Neural progenitor cell (in vitro differentiated cells): ENCODE measurements around the gene RAD51B. TPM values are rescaled to one million over a fixed set of nuclear protein-coding genes. Genes with fewer than 3 reads are reported as not detected.

Source experiments
- DNase-seq: peaks from one replicate; pipeline ENCODE4 v3.0.0-alpha.2; 2016; ENCODE audit warnings: low spot score
- H2AFZ ChIP-seq: fragments of 200-600 bp; sonication (generic); replicated peaks from 2 replicates; pipeline ENCODE4 v1.6.1; 2016; ENCODE audit warnings: antibody characterized with exemption
- H3F3A ChIP-seq: fragments of 200-600 bp; sonication (generic); 2 replicates; pipeline ENCODE4 v1.6.1; 2016; ENCODE audit warnings: antibody characterized with exemption, low read depth
- H3K27ac ChIP-seq: fragments of 200-600 bp; sonication (generic); 2 replicates; pipeline ENCODE4 v1.5.1; 2016; ENCODE audit warnings: mild to moderate bottlenecking
- H3K27me3 ChIP-seq: fragments of 200-600 bp; sonication (generic); 2 replicates; pipeline ENCODE4 v1.6.1; 2016; ENCODE audit warnings: mild to moderate bottlenecking, moderate library complexity
- H3K36me3 ChIP-seq: fragments of 200-600 bp; sonication (generic); 2 replicates; pipeline ENCODE4 v1.5.1; 2016
- H3K4me1 ChIP-seq: fragments of 200-600 bp; sonication (generic); 2 replicates; pipeline ENCODE4 v1.6.1; 2016; ENCODE audit warnings: mixed run types
- H3K4me2 ChIP-seq: fragments of 200-600 bp; sonication (generic); 2 replicates; pipeline ENCODE4 v1.6.1; 2016
- H3K4me3 ChIP-seq: fragments of 200-600 bp; sonication (generic); 2 replicates; pipeline ENCODE4 v1.5.1; 2016
- H3K79me2 ChIP-seq: fragments of 200-600 bp; sonication (generic); 2 replicates; pipeline ENCODE4 v1.6.1; 2016; ENCODE audit warnings: low read depth
- H3K9ac ChIP-seq: fragments of 200-600 bp; sonication (generic); 2 replicates; pipeline ENCODE4 v1.6.1; 2016
- H3K9me3 ChIP-seq: fragments of 200-600 bp; sonication (generic); 2 replicates; pipeline ENCODE4 v1.5.1; 2016; ENCODE audit warnings: low read depth
- H4K20me1 ChIP-seq: fragments of 200-600 bp; sonication (generic); 2 replicates; pipeline ENCODE4 v1.6.1; 2016; ENCODE audit warnings: low read depth
- H3K27ac Mint-ChIP-seq: 3 replicates; pipeline ENCODE4 v1.8.0; 2021; ENCODE audit warnings: mixed read lengths
- H3K27me3 Mint-ChIP-seq: 2 replicates; pipeline ENCODE4 v1.8.0; 2022; ENCODE audit warnings: low read depth, mild to moderate bottlenecking, inconsistent platforms, moderate library complexity, mixed read lengths; ENCODE audit not compliant: insufficient read depth
- H3K36me3 Mint-ChIP-seq: 3 replicates; pipeline ENCODE4 v1.8.0; 2021; ENCODE audit warnings: mixed read lengths
- H3K4me1 Mint-ChIP-seq: 3 replicates; pipeline ENCODE4 v1.8.0; 2021; ENCODE audit warnings: mixed read lengths
- H3K4me3 Mint-ChIP-seq: 3 replicates; pipeline ENCODE4 v1.8.0; 2021; ENCODE audit warnings: mild to moderate bottlenecking, moderate library complexity, mixed read lengths
- H3K9me3 Mint-ChIP-seq: 3 replicates; pipeline ENCODE4 v1.8.0; 2020; ENCODE audit warnings: mixed read lengths
- EZH2 ChIP-seq: fragments of 200-600 bp; sonication (generic); IDR thresholded peaks from 2 replicates; pipeline ENCODE4 v1.6.1; 2017; ENCODE audit warnings: antibody characterized with exemption, mild to moderate bottlenecking, moderate library complexity
- EZH2phosphoT487 ChIP-seq: fragments of 200-600 bp; sonication (generic); IDR thresholded peaks from 2 replicates; pipeline ENCODE4 v1.6.1; 2017; ENCODE audit warnings: antibody characterized with exemption
- total RNA-seq: library from RNA; depleted of rRNA; stranded (reverse); fragments of >200 nt; gene quantifications from 2 replicates; pipeline ENCODE4 v1.2.3, GENCODE V29; 2015; ENCODE audit warnings: low replicate concordance
- TF ChIP-seq, protein P1 (sequence below): fragments of 200-600 bp; sonication (generic); IDR thresholded peaks from 2 replicates; pipeline ENCODE4 v1.5.1; 2017; ENCODE audit warnings: antibody characterized with exemption, mild to moderate bottlenecking

The RAD51B gene
- total RNA-seq, 1 donor from 2014 or later: 50.5 TPM

DNA sequence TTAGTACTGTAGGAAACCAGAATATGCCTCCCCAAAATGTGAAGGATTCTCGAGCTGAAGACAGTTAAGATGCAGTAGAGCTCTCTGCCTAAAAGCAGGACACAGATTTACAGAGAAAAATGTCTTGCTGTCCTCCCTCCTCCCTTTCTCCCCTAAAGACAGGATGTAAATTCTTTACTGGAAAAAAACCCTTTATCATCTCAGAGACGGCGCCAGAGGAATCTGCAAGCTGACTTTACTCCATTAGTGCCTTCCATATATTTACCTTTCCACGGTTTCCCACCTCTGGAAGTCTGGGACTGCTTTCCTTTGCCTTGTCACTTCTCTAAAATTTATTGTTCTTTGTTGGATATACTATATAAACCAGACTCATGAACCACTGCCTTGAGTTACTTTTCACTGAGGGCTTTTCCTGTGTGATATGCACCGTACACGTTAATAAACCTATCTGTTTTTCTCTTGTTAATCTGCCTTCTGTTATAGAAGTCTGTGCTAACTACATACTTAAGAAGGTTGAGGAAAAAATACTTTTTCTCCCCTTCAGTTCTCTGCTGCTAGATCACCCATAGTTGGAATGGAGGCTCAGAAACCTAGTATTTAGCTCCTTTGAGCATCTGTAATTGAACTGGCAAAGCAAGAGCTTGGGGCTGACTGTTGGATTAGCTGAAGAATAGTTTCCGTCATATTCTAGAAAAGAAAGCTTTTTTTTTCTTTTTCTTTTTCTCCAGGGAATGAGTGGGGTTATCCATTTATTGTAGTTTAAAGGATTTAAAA is 99.9 kb downstream of the RAD51B start:
- no peak overlapping the region for H2AFZ ChIP-seq
- H3K9ac ChIP-seq: no peak overlapping the region
- no peak overlapping the region for H3K27ac ChIP-seq
- H3F3A ChIP-seq: no peaks in the 10 kb centered on the region
- H3K27ac Mint-ChIP-seq: no peak overlapping the region
- H3K9me3 Mint-ChIP-seq: peaks cover 3% of the 10 kb centered on the region
- H3K27me3 ChIP-seq: no peaks in the 10 kb centered on the region
- H3K4me2 ChIP-seq: peak overlapping the region; percentile 45
- H3K4me1 ChIP-seq: peaks cover 15% of the 10 kb centered on the region
- H3K4me3 ChIP-seq: no peak overlapping the region
- no peaks in the 10 kb centered on the region for H3K79me2 ChIP-seq
- no peaks in the 10 kb centered on the region for H3K36me3 ChIP-seq
- peaks cover 7% of the 10 kb centered on the region for H3K36me3 Mint-ChIP-seq
- no peak for TF ChIP-seq EZH2phosphoT487
- no peak for TF ChIP-seq EZH2
- TF ChIP-seq, protein P1, sequence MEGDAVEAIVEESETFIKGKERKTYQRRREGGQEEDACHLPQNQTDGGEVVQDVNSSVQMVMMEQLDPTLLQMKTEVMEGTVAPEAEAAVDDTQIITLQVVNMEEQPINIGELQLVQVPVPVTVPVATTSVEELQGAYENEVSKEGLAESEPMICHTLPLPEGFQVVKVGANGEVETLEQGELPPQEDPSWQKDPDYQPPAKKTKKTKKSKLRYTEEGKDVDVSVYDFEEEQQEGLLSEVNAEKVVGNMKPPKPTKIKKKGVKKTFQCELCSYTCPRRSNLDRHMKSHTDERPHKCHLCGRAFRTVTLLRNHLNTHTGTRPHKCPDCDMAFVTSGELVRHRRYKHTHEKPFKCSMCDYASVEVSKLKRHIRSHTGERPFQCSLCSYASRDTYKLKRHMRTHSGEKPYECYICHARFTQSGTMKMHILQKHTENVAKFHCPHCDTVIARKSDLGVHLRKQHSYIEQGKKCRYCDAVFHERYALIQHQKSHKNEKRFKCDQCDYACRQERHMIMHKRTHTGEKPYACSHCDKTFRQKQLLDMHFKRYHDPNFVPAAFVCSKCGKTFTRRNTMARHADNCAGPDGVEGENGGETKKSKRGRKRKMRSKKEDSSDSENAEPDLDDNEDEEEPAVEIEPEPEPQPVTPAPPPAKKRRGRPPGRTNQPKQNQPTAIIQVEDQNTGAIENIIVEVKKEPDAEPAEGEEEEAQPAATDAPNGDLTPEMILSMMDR: no peak
- H3K4me3 Mint-ChIP-seq: no peak overlapping the region
- H4K20me1 ChIP-seq: no peaks in the 10 kb centered on the region
- no peaks in the 10 kb centered on the region for H3K27me3 Mint-ChIP-seq
- no peak for DNase-seq
- H3K4me1 Mint-ChIP-seq: no peaks in the 10 kb centered on the region
- no peaks in the 10 kb centered on the region for H3K9me3 ChIP-seq

DNA sequence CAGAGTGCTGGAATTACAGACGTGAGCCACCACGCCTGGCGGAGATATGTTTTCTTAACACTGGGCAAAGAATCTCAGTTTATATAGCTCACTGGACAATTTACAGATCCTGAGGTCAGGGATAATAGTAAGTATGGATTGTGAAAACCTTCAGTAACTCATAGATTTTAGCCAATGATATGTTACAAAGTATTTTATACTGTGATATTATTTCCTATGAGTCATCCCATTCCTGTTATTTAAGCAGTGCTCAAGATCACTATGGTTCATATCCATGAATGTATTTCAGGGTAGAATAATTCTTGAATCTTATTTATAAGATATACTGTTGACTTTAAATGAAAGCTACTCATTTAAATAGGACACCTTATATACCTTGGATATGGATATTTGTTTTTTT is 107.2 kb downstream of the RAD51B start:
- Mint-ChIP-seq H3K9me3 (peaks cover 47% of the 10 kb centered on the region), H3K4me1 (no peaks in the 10 kb centered on the region), H3K27me3 (peaks cover 2% of the 10 kb centered on the region), H3K4me3 (no peak overlapping the region), H3K27ac (no peak overlapping the region), H3K36me3 (peaks cover 23% of the 10 kb centered on the region)
- no peaks in the 10 kb centered on the region for H3K4me1 ChIP-seq
- peaks cover 18% of the 10 kb centered on the region for H3K9me3 ChIP-seq
- H4K20me1 ChIP-seq: no peaks in the 10 kb centered on the region
- H3K27ac ChIP-seq: no peak overlapping the region
- H3K27me3 ChIP-seq: no peaks in the 10 kb centered on the region
- H2AFZ ChIP-seq: no peak overlapping the region
- TF ChIP-seq EZH2 (no peak), EZH2phosphoT487 (no peak)
- TF ChIP-seq, protein P1: no peak
- H3K9ac ChIP-seq: no peak overlapping the region
- no peak overlapping the region for H3K4me2 ChIP-seq
- H3K36me3 ChIP-seq: no peaks in the 10 kb centered on the region
- no peak for DNase-seq
- no peaks in the 10 kb centered on the region for H3K79me2 ChIP-seq
- H3K4me3 ChIP-seq: no peak overlapping the region
- no peaks in the 10 kb centered on the region for H3F3A ChIP-seq

DNA sequence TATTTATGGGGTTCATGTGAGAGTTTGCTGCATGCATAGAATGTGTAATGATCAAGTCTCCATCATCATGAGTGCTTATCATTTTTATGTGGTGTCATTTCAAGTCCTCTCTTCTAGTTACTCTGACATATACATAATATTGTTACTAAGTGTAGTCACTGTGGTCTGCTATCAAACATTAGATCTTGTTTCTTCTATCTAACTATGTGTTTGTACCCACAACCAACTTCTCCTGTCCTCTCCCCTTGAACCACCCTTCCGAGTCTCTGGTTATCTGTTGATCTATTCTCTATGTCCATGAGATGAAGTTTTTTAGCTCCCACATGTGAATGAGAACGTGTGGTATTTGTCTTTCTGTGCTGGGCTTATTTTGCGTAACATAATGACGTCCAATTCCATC is 107.7 kb downstream of the RAD51B start:
- H3K79me2 ChIP-seq: no peaks in the 10 kb centered on the region
- no peaks in the 10 kb centered on the region for H3K27me3 ChIP-seq
- no peak overlapping the region for H3K4me2 ChIP-seq
- H3K4me1 Mint-ChIP-seq: no peaks in the 10 kb centered on the region
- no peak overlapping the region for H3K27ac Mint-ChIP-seq
- H4K20me1 ChIP-seq: no peaks in the 10 kb centered on the region
- peaks cover 18% of the 10 kb centered on the region for H3K9me3 ChIP-seq
- no peak overlapping the region for H3K9ac ChIP-seq
- peaks cover 23% of the 10 kb centered on the region for H3K36me3 Mint-ChIP-seq
- H3K36me3 ChIP-seq: no peaks in the 10 kb centered on the region
- no peak for TF ChIP-seq EZH2phosphoT487
- TF ChIP-seq, protein P1: no peak
- TF ChIP-seq EZH2: no peak
- peaks cover 2% of the 10 kb centered on the region for H3K27me3 Mint-ChIP-seq
- no peak for DNase-seq
- H2AFZ ChIP-seq: no peak overlapping the region
- H3K9me3 Mint-ChIP-seq: peaks cover 51% of the 10 kb centered on the region
- no peak overlapping the region for H3K27ac ChIP-seq
- H3F3A ChIP-seq: no peaks in the 10 kb centered on the region
- H3K4me3 Mint-ChIP-seq: no peak overlapping the region
- H3K4me3 ChIP-seq: no peak overlapping the region
- H3K4me1 ChIP-seq: no peaks in the 10 kb centered on the region
